Neuronal stem cell (in vitro differentiated cells): ENCODE measurements around the gene LHX6.

Experiments
- DNase-seq: peaks from one replicate; pipeline ENCODE4 v3.0.0-alpha.2; 2013; ENCODE audit warnings: low spot score
- H2AFZ ChIP-seq: one replicate; pipeline ENCODE4 v1.6.1; 2013; ENCODE audit warnings: mild to moderate bottlenecking, low read length, inconsistent platforms
- H2AK5ac ChIP-seq: 2 replicates; pipeline ENCODE4 v1.6.1; 2013; ENCODE audit warnings: low read depth, mild to moderate bottlenecking, inconsistent platforms, low read length, moderate library complexity, mixed read lengths
- H2BK120ac ChIP-seq: 2 replicates; pipeline ENCODE4 v1.6.1; 2013; ENCODE audit warnings: low read depth, mild to moderate bottlenecking, inconsistent platforms, low read length, moderate library complexity, mixed read lengths
- H2BK12ac ChIP-seq: one replicate; pipeline ENCODE4 v1.6.1; 2013; ENCODE audit warnings: low read length, inconsistent platforms
- H2BK15ac ChIP-seq: 2 replicates; pipeline ENCODE4 v1.6.1; 2013; ENCODE audit warnings: mild to moderate bottlenecking, low read length, inconsistent platforms, mixed read lengths
- H2BK5ac ChIP-seq: one replicate; pipeline ENCODE4 v1.6.1; 2013; ENCODE audit warnings: inconsistent platforms, mild to moderate bottlenecking, low read length, moderate library complexity
- H3K14ac ChIP-seq: one replicate; pipeline ENCODE4 v1.6.1; 2013; ENCODE audit warnings: low read length, inconsistent platforms
- H3K18ac ChIP-seq: 2 replicates; pipeline ENCODE4 v1.6.1; 2013; ENCODE audit warnings: low read length, inconsistent platforms
- H3K23ac ChIP-seq: 2 replicates; pipeline ENCODE4 v1.6.1; 2013; ENCODE audit warnings: low read depth, mild to moderate bottlenecking, mixed read lengths, low read length, inconsistent platforms; ENCODE audit not compliant: poor library complexity
- H3K27ac ChIP-seq: replicated peaks from 3 replicates; pipeline ENCODE4 v1.5.1; 2013; ENCODE audit warnings: low read length, inconsistent platforms
- H3K27me3 ChIP-seq, 3 experiments: 2 replicates each; pipeline ENCODE4 v1.6.1; 2013; ENCODE audit warnings: low read length in 3 of 3, mild to moderate bottlenecking in 2 of 3, inconsistent platforms in 1 of 3, low read depth in 1 of 3, mixed read lengths in 1 of 3, moderate library complexity in 1 of 3; ENCODE audit not compliant: control insufficient read depth in 3 of 3, insufficient read depth in 3 of 3
- H3K36me3 ChIP-seq, 2 donors: replicated peaks in 1 of 2; 2 replicates each; pipeline ENCODE4 v1.6.1; 2013; ENCODE audit warnings: low read length in 2 of 2; ENCODE audit not compliant: control insufficient read depth in 2 of 2, insufficient read depth in 2 of 2
- H3K4ac ChIP-seq: 2 replicates; pipeline ENCODE4 v1.6.1; 2013; ENCODE audit warnings: inconsistent platforms, mild to moderate bottlenecking, low read length, moderate library complexity
- H3K4me1 ChIP-seq, 2 donors: 1 replicate in 1 of 2; 2 replicates in 1 of 2; pipeline ENCODE4 v1.6.1; 2013; ENCODE audit warnings: low read length in 2 of 2, low read depth in 1 of 2; ENCODE audit not compliant: control insufficient read depth in 2 of 2, insufficient read depth in 1 of 2
- H3K4me2 ChIP-seq: one replicate; pipeline ENCODE4 v1.6.1; 2013; ENCODE audit warnings: mild to moderate bottlenecking, low read length, inconsistent platforms; ENCODE audit not compliant: insufficient read depth, poor library complexity, severe bottlenecking
- H3K4me3 ChIP-seq, 2 donors: 2 replicates each; pipeline ENCODE4 v1.5.1; 2013; ENCODE audit warnings: low read length in 2 of 2, mild to moderate bottlenecking in 2 of 2, inconsistent platforms in 1 of 2, moderate library complexity in 1 of 2
- H3K79me1 ChIP-seq: one replicate; pipeline ENCODE4 v1.6.1; 2013; ENCODE audit warnings: low read depth, mild to moderate bottlenecking, inconsistent platforms, low read length, moderate library complexity
- H3K9ac ChIP-seq: one replicate; pipeline ENCODE4 v1.6.1; 2013; ENCODE audit warnings: mild to moderate bottlenecking, low read depth, low read length, inconsistent platforms; ENCODE audit not compliant: poor library complexity
- H3K9me3 ChIP-seq, 2 donors: replicated peaks in 1 of 2; 2 replicates each; pipeline versions ENCODE3 to v1.6.1; 2013; ENCODE audit warnings: low read length in 2 of 2, mild to moderate bottlenecking in 2 of 2, inconsistent platforms in 1 of 2, low read depth in 1 of 2, mixed read lengths in 1 of 2, moderate library complexity in 1 of 2; ENCODE audit not compliant: control insufficient read depth in 2 of 2, insufficient read depth in 1 of 2
- H4K8ac ChIP-seq: one replicate; pipeline ENCODE4 v1.6.1; 2013; ENCODE audit warnings: low read depth, mild to moderate bottlenecking, inconsistent platforms, low read length, moderate library complexity
- H4K91ac ChIP-seq: one replicate; pipeline ENCODE4 v1.6.1; 2013; ENCODE audit warnings: low read length, low read depth, mild to moderate bottlenecking, inconsistent platforms; ENCODE audit not compliant: poor library complexity
- WGBS, 2 donors: extraction: QIAGEN DNeasy Blood & Tissue Kit; methylation state at CpG; one replicate each; pipeline ENCODE4 v1.1.7; 2013; ENCODE audit warnings: missing lambda C conversion rate in 2 of 2, mixed read lengths in 1 of 2; ENCODE audit not compliant: insufficient read length in 2 of 2, insufficient replicate concordance in 1 of 2; ENCODE audit errors: extremely low coverage in 2 of 2; 5-methylcytosine and 5-hydroxymethylcytosine counted together

LHX6 gene

DNA sequence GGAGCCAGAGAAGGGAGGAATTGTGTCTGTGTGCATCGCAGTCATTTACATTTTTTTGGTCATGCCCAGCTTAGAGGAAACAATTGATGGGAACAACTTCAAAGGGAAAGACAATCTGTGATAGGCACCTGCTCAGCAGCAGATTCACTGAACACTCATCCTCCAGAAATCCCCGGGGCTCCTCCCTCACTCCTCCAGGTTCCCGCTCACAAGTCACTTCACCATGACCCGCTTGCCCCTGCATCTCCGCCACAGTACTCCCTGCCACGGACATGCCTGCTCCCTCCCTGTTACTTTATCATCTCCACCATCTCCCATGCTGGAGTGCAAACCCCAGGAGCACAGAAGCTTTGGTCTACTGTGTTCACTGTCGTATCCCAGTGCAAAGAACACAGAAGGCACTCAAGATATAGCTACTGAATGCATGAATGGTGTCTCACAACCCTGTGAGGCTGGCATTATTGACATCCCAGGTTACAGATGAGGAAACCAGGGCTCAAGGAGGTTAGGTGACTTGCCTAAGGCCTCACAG, 16.2 kb downstream of the LHX6 start:
- no peak overlapping the region for H3K9ac ChIP-seq
- no peaks in the 10 kb centered on the region for H3K36me3 ChIP-seq
- H3K14ac ChIP-seq = no peak overlapping the region
- H3K4ac ChIP-seq = no peak overlapping the region
- no peak overlapping the region for H3K18ac ChIP-seq
- H2AFZ ChIP-seq = no peak overlapping the region
- H3K4me2 ChIP-seq = no peak overlapping the region
- WGBS, 2 donors = no CpG with 5 or more reads among the region's 7 CpGs
- H4K91ac ChIP-seq = no peak overlapping the region
- no peak overlapping the region for H4K8ac ChIP-seq
- H3K23ac ChIP-seq = peak overlapping the region; percentile 32
- no peak overlapping the region for H2BK15ac ChIP-seq
- H3K9me3 ChIP-seq = peaks cover 2 to 8% of the 10 kb centered on the region in 2 donors
- no peak overlapping the region for H2BK120ac ChIP-seq
- H2BK12ac ChIP-seq = no peak overlapping the region
- H2BK5ac ChIP-seq = no peak overlapping the region
- H3K27me3 ChIP-seq = peaks cover 33 to 94% (median 61%) of the 10 kb centered on the region in 3 experiments
- no peak overlapping the region for H3K4me3 ChIP-seq
- H3K27ac ChIP-seq = no peak overlapping the region
- no peak overlapping the region for H2AK5ac ChIP-seq
- DNase-seq = no peak
- peaks cover 0 to 4% of the 10 kb centered on the region in 2 donors for H3K4me1 ChIP-seq
- peaks cover 3% of the 10 kb centered on the region for H3K79me1 ChIP-seq

- no peak overlapping the region for H3K9ac ChIP-seq
- no peak overlapping the region for H3K18ac ChIP-seq
- no peak overlapping the region for H3K14ac ChIP-seq
- no CpG with 5 or more reads among the region's 12 CpGs for WGBS, 2 donors
- no peak overlapping the region for H3K4ac ChIP-seq
- no peak overlapping the region for H2BK15ac ChIP-seq
- no peak for DNase-seq
- H2BK12ac ChIP-seq = no peak overlapping the region
- H3K4me2 ChIP-seq = no peak overlapping the region
- H3K23ac ChIP-seq = no peak overlapping the region
- H2AFZ ChIP-seq = no peak overlapping the region
- H3K4me1 ChIP-seq = peaks cover 4% of the 10 kb centered on the region in 2 donors
- H4K91ac ChIP-seq = no peak overlapping the region
- peaks cover 0 to 12% of the 10 kb centered on the region in 2 donors for H3K9me3 ChIP-seq
- H3K36me3 ChIP-seq = no peaks in the 10 kb centered on the region
- peak overlapping the region; percentile 81 for H2AK5ac ChIP-seq
- H2BK5ac ChIP-seq = no peak overlapping the region
- H3K27me3 ChIP-seq = peaks cover 15 to 92% (median 36%) of the 10 kb centered on the region in 3 experiments
- no peak overlapping the region for H3K27ac ChIP-seq
- peak overlapping the region; percentile 65 for H4K8ac ChIP-seq
- H3K79me1 ChIP-seq = peaks cover 3% of the 10 kb centered on the region
- H3K4me3 ChIP-seq = no peak overlapping the region
- H2BK120ac ChIP-seq = no peak overlapping the region
These were observed 19.3 kb downstream of the LHX6 start for GRCh38 chr9:122209451-122209850.

- Histone ChIP-seq H3K27me3 (peaks cover 0 to 94% (median 14%) of the 10 kb centered on the region in 3 experiments), H2BK15ac (peak overlapping the region; percentile 1)
- no CpG with 5 or more reads among the region's 9 CpGs for WGBS, 2 donors
These were observed 21.7 kb downstream of the LHX6 start for GRCh38 chr9:122207096-122207495.

DNA sequence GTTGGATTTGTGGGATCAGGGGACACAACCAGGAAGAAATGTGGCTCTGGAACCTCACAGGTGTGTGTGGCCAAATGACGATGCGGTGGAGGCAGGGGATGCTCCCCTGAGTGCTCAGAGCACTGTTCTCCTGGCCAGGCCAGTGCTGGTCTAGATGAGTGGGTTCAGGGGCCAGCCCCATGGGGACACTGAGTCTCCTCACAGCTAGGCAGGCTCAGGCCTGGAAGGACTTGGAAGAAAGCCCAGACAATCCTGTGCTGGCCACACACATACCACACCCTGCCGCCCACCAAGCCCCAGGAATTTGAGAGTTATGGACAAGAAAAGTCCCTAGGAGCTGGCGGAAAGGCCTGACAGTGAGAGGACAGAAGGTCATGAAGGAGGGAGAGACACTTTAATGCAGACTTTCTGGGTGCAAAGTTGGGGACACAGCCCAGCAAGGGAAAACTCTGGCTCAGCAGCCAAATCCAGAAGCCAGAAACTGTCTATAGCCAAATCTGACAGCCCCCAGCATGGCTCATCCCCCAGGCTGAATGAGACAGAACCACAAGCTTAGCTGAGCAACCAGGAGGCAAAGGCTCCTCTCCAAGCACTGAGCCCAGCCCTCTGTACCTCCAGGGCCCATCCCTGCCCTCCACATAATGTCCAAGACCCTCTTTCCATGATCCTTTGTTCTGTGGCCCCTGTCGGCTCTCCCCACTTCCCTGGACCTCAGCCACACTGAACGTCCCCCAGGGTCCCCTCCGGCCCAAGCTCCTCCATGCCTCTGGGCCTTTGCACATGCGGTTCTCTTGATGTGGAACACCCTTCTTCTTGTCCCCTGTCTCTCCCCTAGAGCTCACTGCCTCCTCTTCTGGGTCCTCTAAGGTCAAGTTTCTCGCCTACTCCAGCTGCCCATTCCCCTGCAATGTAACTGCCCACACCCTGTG, 22.4 kb downstream of the LHX6 start:
- Histone ChIP-seq H3K36me3 (no peaks in the 10 kb centered on the region), H3K9ac (no peak overlapping the region), H3K4me1 (peaks cover 2 to 4% of the 10 kb centered on the region in 2 donors), H3K9me3 (peaks cover 0 to 3% of the 10 kb centered on the region in 2 donors), H2BK5ac (no peak overlapping the region), H4K8ac (no peak overlapping the region), H3K27me3 (peaks cover 0 to 93% (median 7%) of the 10 kb centered on the region in 3 experiments), H2BK15ac (peak overlapping the region; percentile 1), H2AFZ (no peak overlapping the region), H3K23ac (no peak overlapping the region), H3K27ac (no peak overlapping the region), H4K91ac (no peak overlapping the region), H2AK5ac (peak overlapping the region; percentile 49), H3K18ac (no peak overlapping the region), H3K4me3 (no peak overlapping the region), H2BK120ac (no peak overlapping the region), H3K79me1 (peaks cover 3% of the 10 kb centered on the region), H3K4me2 (no peak overlapping the region), H2BK12ac (no peak overlapping the region), H3K4ac (no peak overlapping the region), H3K14ac (no peak overlapping the region)
- no CpG with 5 or more reads among the region's 9 CpGs for WGBS, 2 donors
- no peak for DNase-seq

More at GRCh38 chr9:122207096-122207495, 21.7 kb downstream of the LHX6 start:
- Histone ChIP-seq H4K8ac (no peak overlapping the region), H3K79me1 (peaks cover 3% of the 10 kb centered on the region), H3K4me3 (no peak overlapping the region), H3K4me1 (peaks cover 2 to 4% of the 10 kb centered on the region in 2 donors), H3K18ac (no peak overlapping the region), H4K91ac (no peak overlapping the region), H3K9ac (no peak overlapping the region), H3K36me3 (no peaks in the 10 kb centered on the region), H2BK5ac (no peak overlapping the region), H3K14ac (no peak overlapping the region), H3K4me2 (no peak overlapping the region), H3K23ac (no peak overlapping the region), H2BK12ac (no peak overlapping the region), H3K9me3 (peaks cover 0 to 3% of the 10 kb centered on the region in 2 donors), H2AK5ac (no peak overlapping the region), H2BK120ac (no peak overlapping the region), H2AFZ (no peak overlapping the region), H3K4ac (no peak overlapping the region), H3K27ac (no peak overlapping the region)
- DNase-seq = no peak
